Peyer's patch (tissue), 4 donors: Measurements from ENCODE around the gene KCTD13.

ENCODE experiments used
- CTCF ChIP-seq, 6 experiments: fragments of 450-650 bp in 4 of 6; fragments of 200-600 bp in 2 of 6; sonication (generic) in 1 of 6; IDR thresholded peaks; one replicate each; pipeline ENCODE4 v1.5.1; 2017 to 2019; ENCODE audit warnings: antibody characterized with exemption in 6 of 6, mild to moderate bottlenecking in 3 of 6, moderate library complexity in 1 of 6
- POLR2A ChIP-seq, 2 donors: fragments of 450-650 bp; IDR thresholded peaks; one replicate each; pipeline ENCODE4 v1.5.1; 2017; ENCODE audit warnings: antibody characterized with exemption in 2 of 2, mild to moderate bottlenecking in 2 of 2, moderate library complexity in 2 of 2

DNA sequence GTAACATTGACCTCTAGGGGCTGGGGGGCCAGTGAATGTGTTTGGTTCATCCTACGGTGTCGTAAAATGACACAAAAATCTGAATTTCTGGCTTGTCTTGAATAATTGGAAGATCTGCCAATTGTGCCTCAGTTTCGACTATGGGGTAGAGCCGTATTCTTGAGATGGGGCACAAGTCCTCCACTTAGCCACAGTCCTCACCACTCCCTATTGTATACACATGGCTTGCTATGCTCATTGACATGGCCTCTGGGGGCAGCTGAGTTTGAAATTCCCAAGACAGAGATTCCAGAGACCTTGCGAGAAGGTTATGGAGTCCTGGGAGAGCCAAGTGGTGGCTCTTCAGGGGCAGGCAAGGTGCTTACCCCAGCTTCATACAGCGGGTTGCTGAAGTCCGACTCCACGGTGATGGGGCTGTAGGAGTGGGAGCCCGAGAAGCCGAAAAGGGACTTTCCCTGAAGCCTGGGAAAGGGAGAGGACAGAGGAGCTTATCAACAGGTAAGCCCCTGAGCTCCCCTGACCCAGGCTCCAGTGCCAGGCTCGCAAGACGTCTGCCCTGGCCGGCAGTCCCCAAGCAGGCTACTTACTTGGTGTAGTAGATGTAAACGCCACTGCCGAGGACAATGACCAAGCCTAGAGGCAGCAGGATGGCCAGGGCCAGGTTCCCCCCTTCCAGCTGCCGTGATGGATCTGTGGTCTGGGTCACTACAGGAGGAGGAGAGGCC, 54.0 kb downstream of the KCTD13 start:
- TF ChIP-seq CTCF (IDR thresholded peaks at IDR 0.05): no peak
- no peak for TF ChIP-seq POLR2A (IDR thresholded peaks at IDR 0.05)
